HCT116 (cell line): ENCODE measurements around the gene BRD9. TPM values are rescaled to one million over a fixed set of nuclear protein-coding genes. Genes with fewer than 3 reads are reported as not detected.
A peak's percentile ranks its signal among the peaks of the same experiment; 100 is the strongest.

Experiments used
- ATAC-seq: fragments of 200-7000 bp; cut with Tn5 transposase; 2 replicates; pipeline ENCODE4 v1.9.1; 2020; ENCODE audit warnings: mild to moderate bottlenecking, moderate library complexity
- BruUV-seq: library from RNA; stranded (reverse); fragments of 400-500 nt; replicated peaks from 2 replicates; lab custom pipeline; 2021; lab: Mats Ljungman, UMichigan
- CTCF ChIA-PET: fragments of 300-600 bp; sonication (Branson Sonifier 250); formaldehyde crosslinking; loops from one replicate; lab custom pipeline; 2021; ENCODE audit warnings: antibody characterized with exemption; lab: Charles Lee
- POLR2A ChIA-PET: fragments of 300-600, 350-600 bp; sonication (Branson Sonifier 250); formaldehyde crosslinking; loops from one replicate; lab custom pipeline; 2021; ENCODE audit warnings: antibody characterized with exemption; lab: Charles Lee
- RAD21 ChIA-PET, 2 experiments: fragments of 300-600 bp; sonication (Branson Sonifier 250); formaldehyde crosslinking; loops; one replicate each; lab custom pipeline; 2023; ENCODE audit warnings: low total read pairs in 2 of 2; ENCODE audit not compliant: uncharacterized antibody in 2 of 2, unreplicated experiment in 2 of 2, low non-redundant PET in 1 of 2; lab: Charles Lee
- DNase-seq: peaks from one replicate; pipeline ENCODE4 v3.0.0-alpha.2; 2010; ENCODE audit warnings: low read depth, low spot score
- H2AFZ ChIP-seq: fragments of 200-600 bp; shearing (Covaris generic), sonication (generic); 2 replicates; pipeline ENCODE4 v1.6.1; 2017; ENCODE audit warnings: low read depth, mixed run types, mixed read lengths, antibody characterized with exemption, low read length; ENCODE audit not compliant: poor library complexity, severe bottlenecking
- H3K27ac ChIP-seq: 2 replicates; pipeline ENCODE4 v1.5.1; 2012; ENCODE audit warnings: low read depth, low read length
- H3K27me3 ChIP-seq: fragments of 200-600 bp; sonication (generic); 2 replicates; pipeline ENCODE4 v1.6.1; 2016; ENCODE audit warnings: mixed run types, low read length, mixed read lengths; ENCODE audit not compliant: insufficient read depth
- H3K36me3 ChIP-seq, 2 experiments: fragments of 200-500 bp in 1 of 2; fragments of 200-600 bp in 1 of 2; sonication (Bioruptor generic) in 1 of 2; sonication (generic) in 1 of 2; 2 replicates each; pipeline versions ENCODE4 v1.5.1 to v1.6.1; 2014 to 2016; ENCODE audit warnings: low read length in 2 of 2, inconsistent platforms in 1 of 2, mixed read lengths in 1 of 2, mixed run types in 1 of 2; ENCODE audit not compliant: insufficient read depth in 2 of 2, control insufficient read depth in 1 of 2
- H3K4me1 ChIP-seq, 2 experiments: fragments of 200-600 bp in 1 of 2; sonication (generic) in 1 of 2; 2 replicates each; pipeline versions ENCODE4 v1.5.1 to v1.6.1; 2012 to 2017; ENCODE audit warnings: low read length in 2 of 2, inconsistent platforms in 1 of 2, mild to moderate bottlenecking in 1 of 2, mixed read lengths in 1 of 2, mixed run types in 1 of 2, moderate library complexity in 1 of 2; ENCODE audit not compliant: insufficient read depth in 2 of 2, control insufficient read depth in 1 of 2
- H3K4me2 ChIP-seq: fragments of 200-600 bp; sonication (generic); 2 replicates; pipeline ENCODE4 v1.6.1; 2017; ENCODE audit warnings: mixed run types, low read length, mixed read lengths
- H3K4me3 ChIP-seq, 2 experiments: fragments of 200-600 bp in 1 of 2; sonication (generic) in 1 of 2; replicated peaks in 1 of 2; 2 replicates each; pipeline ENCODE4 v1.5.1; 2011 to 2016; ENCODE audit warnings: low read length in 2 of 2, control low read depth in 1 of 2, low read depth in 1 of 2, mild to moderate bottlenecking in 1 of 2, mixed read lengths in 1 of 2, mixed run types in 1 of 2
- H3K79me2 ChIP-seq: fragments of 200-600 bp; sonication (generic); 2 replicates; pipeline ENCODE4 v1.6.1; 2017; ENCODE audit warnings: mild to moderate bottlenecking, mixed run types, low read length, moderate library complexity, mixed read lengths; ENCODE audit not compliant: insufficient read depth
- H3K9ac ChIP-seq: fragments of 200-600 bp; sonication (generic); 2 replicates; pipeline ENCODE4 v1.6.1; 2016; ENCODE audit warnings: low read length, mixed read lengths
- H3K9me2 ChIP-seq: fragments of 200-600 bp; sonication (generic), shearing (Covaris generic); 2 replicates; pipeline ENCODE4 v1.6.1; 2017; ENCODE audit warnings: mixed run types, mild to moderate bottlenecking, moderate library complexity; ENCODE audit not compliant: insufficient read depth
- H3K9me3 ChIP-seq, 2 experiments: fragments of 200-500 bp in 1 of 2; fragments of 200-600 bp in 1 of 2; sonication (Bioruptor generic) in 1 of 2; sonication (generic) in 1 of 2; 2 replicates each; pipeline ENCODE4 v1.6.1; 2014 to 2017; ENCODE audit warnings: low read length in 2 of 2, mixed read lengths in 2 of 2, inconsistent platforms in 1 of 2, low read depth in 1 of 2, mild to moderate bottlenecking in 1 of 2, mixed run types in 1 of 2, moderate library complexity in 1 of 2; ENCODE audit not compliant: control insufficient read depth in 1 of 2, insufficient read depth in 1 of 2
- H4K20me1 ChIP-seq: fragments of 200-600 bp; sonication (generic), shearing (Covaris generic); 2 replicates; pipeline ENCODE4 v1.6.1; 2017; ENCODE audit warnings: mixed run types, mild to moderate bottlenecking, moderate library complexity; ENCODE audit not compliant: insufficient read depth
- RAD21 ChIP-seq: IDR thresholded peaks from 2 replicates; pipeline ENCODE4 v1.6.1; 2012; ENCODE audit warnings: low read depth, mild to moderate bottlenecking
- YY1 ChIP-seq: IDR thresholded peaks from 2 replicates; pipeline ENCODE4 v1.6.1; 2011; ENCODE audit warnings: low read length, low read depth, moderate library complexity, mild to moderate bottlenecking; ENCODE audit not compliant: insufficient replicate concordance; ENCODE audit errors: extremely low read depth
- intact Hi-C: fragments of 100-400 bp; cut with micrococcal nuclease; formaldehyde crosslinking; loops from 2 replicates; pipeline ENCODE4 v1.10.0; 2022
- total RNA-seq: library from RNA; stranded (reverse); gene quantifications from one replicate; pipeline ENCODE4 v1.2.1, GENCODE V29; 2021; ENCODE audit not compliant: unreplicated experiment
- TF ChIP-seq, protein P1 (sequence below), 3 experiments: fragments of 200-600 bp in 1 of 3; sonication (generic) in 1 of 3; IDR thresholded peaks in 2 of 3; conservative IDR thresholded peaks in 1 of 3; 2 replicates each; pipeline ENCODE4 v1.5.1; 2012 to 2017; ENCODE audit warnings: low read depth in 2 of 3, low read length in 2 of 3, antibody characterized with exemption in 1 of 3, borderline replicate concordance in 1 of 3, control low read depth in 1 of 3, mild to moderate bottlenecking in 1 of 3, mixed read lengths in 1 of 3, mixed run types in 1 of 3, moderate library complexity in 1 of 3; ENCODE audit not compliant: insufficient read depth in 1 of 3

BRD9 gene
- total RNA-seq, 1 experiment from 2014 or later = 54.6 TPM

DNA sequence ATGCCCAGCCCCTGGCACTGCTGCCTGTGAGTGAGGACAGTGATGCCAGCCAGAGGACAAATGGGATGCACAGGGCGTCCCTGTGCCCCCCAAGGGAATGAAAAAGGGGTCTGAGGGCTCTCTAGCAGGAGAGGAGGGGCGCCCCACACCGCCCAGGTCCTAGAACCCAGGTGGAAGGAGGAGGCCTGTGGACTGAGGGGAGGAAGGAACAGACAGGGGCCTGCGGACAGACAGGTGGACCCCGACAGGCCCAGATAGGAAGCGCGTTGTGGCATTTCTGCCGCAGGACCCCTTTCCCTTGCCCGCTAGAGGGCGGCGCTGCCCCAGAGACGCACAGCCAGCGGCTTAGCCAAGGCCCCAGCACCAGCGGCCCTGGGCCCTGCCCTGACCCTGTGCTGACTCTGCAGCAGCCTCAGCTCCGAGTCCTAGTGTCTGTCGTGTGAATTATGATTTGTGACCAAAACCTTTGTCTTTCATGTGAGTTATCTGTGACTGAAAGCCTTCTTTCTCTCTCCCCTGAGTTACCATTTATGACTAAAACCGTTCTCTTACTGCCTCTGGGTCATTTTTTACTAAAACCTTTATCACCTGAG is 30.8 kb upstream of the BRD9 start:
- Histone ChIP-seq H3K4me2 (no peak overlapping the region), H4K20me1 (no peaks in the 10 kb centered on the region)
- ATAC-seq (peak; percentile 98), DNase-seq (peak; percentile 51)
- POLR2A ChIA-PET = interaction anchor here (1.2 kb wide), 1 partner anchor 86 kb away, joined by 3 read pairs; no protein-coding TSS in a partner anchor
- TF ChIP-seq, protein P1, sequence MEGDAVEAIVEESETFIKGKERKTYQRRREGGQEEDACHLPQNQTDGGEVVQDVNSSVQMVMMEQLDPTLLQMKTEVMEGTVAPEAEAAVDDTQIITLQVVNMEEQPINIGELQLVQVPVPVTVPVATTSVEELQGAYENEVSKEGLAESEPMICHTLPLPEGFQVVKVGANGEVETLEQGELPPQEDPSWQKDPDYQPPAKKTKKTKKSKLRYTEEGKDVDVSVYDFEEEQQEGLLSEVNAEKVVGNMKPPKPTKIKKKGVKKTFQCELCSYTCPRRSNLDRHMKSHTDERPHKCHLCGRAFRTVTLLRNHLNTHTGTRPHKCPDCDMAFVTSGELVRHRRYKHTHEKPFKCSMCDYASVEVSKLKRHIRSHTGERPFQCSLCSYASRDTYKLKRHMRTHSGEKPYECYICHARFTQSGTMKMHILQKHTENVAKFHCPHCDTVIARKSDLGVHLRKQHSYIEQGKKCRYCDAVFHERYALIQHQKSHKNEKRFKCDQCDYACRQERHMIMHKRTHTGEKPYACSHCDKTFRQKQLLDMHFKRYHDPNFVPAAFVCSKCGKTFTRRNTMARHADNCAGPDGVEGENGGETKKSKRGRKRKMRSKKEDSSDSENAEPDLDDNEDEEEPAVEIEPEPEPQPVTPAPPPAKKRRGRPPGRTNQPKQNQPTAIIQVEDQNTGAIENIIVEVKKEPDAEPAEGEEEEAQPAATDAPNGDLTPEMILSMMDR (IDR thresholded peaks at IDR 0.05 in 2 of 3, conservative IDR thresholded peaks at IDR 0.05 in 1 of 3; ENCODE audit: borderline replicate concordance in 1 of 3, insufficient read depth in 1 of 3, low read depth in 2 of 3, low read length in 2 of 3) = peak; percentile 83 to 88 (median 86)
- TF ChIP-seq RAD21 = peak; percentile 95
- no peak for TF ChIP-seq YY1
- TF ChIP-seq, all 23 proteins: peak for 2
- 0 out of 4 replicates have a peak, but pooled peaks cover 0 to 3% of the 10 kb centered on the region in 2 experiments for H3K4me1 ChIP-seq
- H3K27me3 ChIP-seq = no peaks in the 10 kb centered on the region
- BruUV-seq = no TSS peak
- intact Hi-C loops = loop anchor here (1.0 to 5.0 kb wide), 4 partner anchors 88 to 719 kb away; no protein-coding TSS in a partner anchor
- no peaks in the 10 kb centered on the region for H3K9me3 ChIP-seq
- no peak overlapping the region for H3K27ac ChIP-seq
- no peak overlapping the region for H3K9ac ChIP-seq
- peaks cover 0 to 8% of the 10 kb centered on the region in 2 experiments; a peak in 1 of 4 replicates for H3K36me3 ChIP-seq
- H3K4me3 ChIP-seq = no peak overlapping the region
- RAD21 ChIA-PET = no interaction called here
- CTCF ChIA-PET = interaction anchor here (0.7 to 2.2 kb wide), 12 partner anchors 9 to 251 kb away, joined by 3 to 28 read pairs (median 4); partner anchors contain the start of genes BRD9 and TRIP13
- no peaks in the 10 kb centered on the region for H3K9me2 ChIP-seq
- no peaks in the 10 kb centered on the region for H3K79me2 ChIP-seq
- H2AFZ ChIP-seq = no peak overlapping the region
